C4-2B (cell line): ENCODE measurements around the gene SOX8.

ENCODE experiments used
- H3K27ac ChIP-seq: fragments of 450-650 bp; 2 replicates; pipeline ENCODE4 v1.5.1; 2017
- CTCF ChIP-seq: fragments of 450-650 bp; conservative IDR thresholded peaks from 2 replicates; pipeline ENCODE4 v1.5.1; 2017; ENCODE audit warnings: mild to moderate bottlenecking
- ZFX ChIP-seq: fragments of 450-650 bp; IDR thresholded peaks from 2 replicates; pipeline ENCODE4 v1.6.1; 2017

SOX8 gene

GRCh38 chr16:970766-971581 lies 10.6 kb upstream of the SOX8 start, which contains the start of gene LMF1:
TSS of gene LMF1 (minus strand) at chr16:970984. CDS start at chr16:970980, 4 bp downstream.
- H3K27ac ChIP-seq: peak within 1 kb of the TSS; percentile 97
- peak; percentile 40; the same call in 1 of the 2 replicates for TF ChIP-seq ZFX
- TF ChIP-seq CTCF: no peak

- peak overlapping the region; percentile 97; the same call in 1 of the 2 replicates for H3K27ac ChIP-seq
- no peak for TF ChIP-seq CTCF
- TF ChIP-seq ZFX: no peak
Measured at GRCh38 chr16:971582-971905, 10.0 kb upstream of the SOX8 start.

GRCh38 chr16:971981-972315 lies 9.6 kb upstream of the SOX8 start:
- no peak overlapping the region for H3K27ac ChIP-seq
- TF ChIP-seq ZFX: no peak
- TF ChIP-seq CTCF: no peak

DNA sequence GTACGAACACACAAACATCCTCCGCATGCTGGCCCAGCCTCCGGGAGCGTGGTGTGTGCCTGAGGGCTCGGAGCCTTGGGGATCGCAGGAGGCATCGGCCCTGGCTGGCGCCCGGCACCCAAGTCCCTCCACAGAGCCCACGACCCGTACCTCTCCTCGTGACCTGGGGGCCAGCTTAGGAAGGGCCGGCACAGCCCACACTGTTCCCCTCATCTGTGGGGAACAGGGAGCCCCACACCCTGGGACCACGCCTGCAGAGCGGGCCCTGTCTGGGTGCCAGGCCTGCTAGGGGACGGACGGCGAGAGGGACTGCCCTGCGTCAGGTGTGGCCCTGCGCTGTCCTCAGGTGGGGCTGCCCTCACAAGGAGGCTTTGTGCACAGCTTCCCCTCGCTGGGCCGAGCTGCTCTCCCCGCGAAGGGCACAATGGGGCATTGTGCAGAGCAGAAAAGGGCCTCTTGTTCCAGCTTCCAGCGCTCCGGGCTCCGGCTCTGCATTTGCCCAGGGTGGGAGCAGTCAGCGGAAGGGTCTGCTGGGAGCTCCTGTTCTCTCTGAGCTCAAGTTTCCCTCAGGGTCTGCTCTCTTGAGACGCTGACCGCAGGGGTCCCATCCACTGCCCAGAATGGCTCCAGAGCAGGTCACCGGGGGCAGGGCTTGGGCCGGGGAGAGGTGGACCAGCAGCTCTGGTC lies 9.1 kb upstream of the SOX8 start:
- TF ChIP-seq ZFX: no peak
- TF ChIP-seq CTCF: no peak

GRCh38 chr16:973366-973765 lies 8.2 kb upstream of the SOX8 start:
- H3K27ac ChIP-seq: no peak overlapping the region
- no peak for TF ChIP-seq CTCF

More for the DNA sequence above, 9.1 kb upstream of the SOX8 start:
- H3K27ac ChIP-seq: no peak overlapping the region

- TF ChIP-seq CTCF (no peak), ZFX (no peak)
- no peak overlapping the region for H3K27ac ChIP-seq
Measured at GRCh38 chr16:974001-974601, 7.5 kb upstream of the SOX8 start.
